Small intestine (tissue), 7 donors: ENCODE measurements around the gene CTRL. TPM values are rescaled to one million over a fixed set of nuclear protein-coding genes. Genes with fewer than 3 reads are reported as not detected.

Source experiments
- DNase-seq, 2 donors: peaks; one replicate each; pipeline versions ENCODE4 v3.0.0 to v3.0.0-alpha.2; 2013
- FAIRE-seq: peaks from 2 replicates; lab custom pipeline; 2012; peaks lifted over from hg19 to GRCh38; lab: Jason Lieb, UNC
- H3K27ac ChIP-seq, 3 donors: one replicate each; pipeline ENCODE4 v1.5.1; 2013; ENCODE audit warnings: low read length in 2 of 3, mild to moderate bottlenecking in 2 of 3, control low read depth in 1 of 3, inconsistent platforms in 1 of 3, low read depth in 1 of 3, moderate library complexity in 1 of 3
- H3K27me3 ChIP-seq, 3 donors: one replicate each; pipeline ENCODE4 v1.6.1; 2013; ENCODE audit warnings: low read length in 3 of 3, inconsistent platforms in 1 of 3; ENCODE audit not compliant: control insufficient read depth in 3 of 3, insufficient read depth in 3 of 3
- H3K36me3 ChIP-seq, 3 donors: one replicate each; pipeline ENCODE4 v1.6.1; 2013; ENCODE audit warnings: low read length in 3 of 3, inconsistent platforms in 1 of 3, low read depth in 1 of 3, mild to moderate bottlenecking in 1 of 3, moderate library complexity in 1 of 3; ENCODE audit not compliant: control insufficient read depth in 3 of 3, insufficient read depth in 2 of 3
- H3K4me1 ChIP-seq, 3 donors: one replicate each; pipeline ENCODE4 v1.6.1; 2013; ENCODE audit warnings: low read length in 2 of 3, inconsistent platforms in 1 of 3, low read depth in 1 of 3, mild to moderate bottlenecking in 1 of 3, moderate library complexity in 1 of 3; ENCODE audit not compliant: control insufficient read depth in 3 of 3, insufficient read depth in 2 of 3
- H3K4me3 ChIP-seq, 3 donors: one replicate each; pipeline ENCODE4 v1.5.1; 2013; ENCODE audit warnings: low read length in 3 of 3, control low read depth in 1 of 3, inconsistent platforms in 1 of 3, low read depth in 1 of 3, mild to moderate bottlenecking in 1 of 3, moderate library complexity in 1 of 3
- H3K9me3 ChIP-seq, 2 donors: one replicate each; pipeline ENCODE4 v1.6.1; 2013; ENCODE audit warnings: low read depth in 1 of 2, low read length in 1 of 2; ENCODE audit not compliant: control insufficient read depth in 2 of 2, insufficient read depth in 1 of 2
- WGBS, 3 donors: extraction: QIAGEN DNeasy Blood & Tissue Kit; methylation state at CpG; one replicate each; pipeline ENCODE4 v1.1.7; 2013; 5-methylcytosine and 5-hydroxymethylcytosine counted together
- polyA plus RNA-seq, 4 donors: library from polyadenylated mRNA; stranded (reverse) in 3 of 4; unstranded in 1 of 4; fragments of 200-250 nt in 3 of 4; fragments of 120-200 nt in 1 of 4; gene quantifications; one replicate each; pipeline versions ENCODE4 v1.2.1 to v1.2.3, GENCODE V29; 2013
- donor health status: healthy with polysubstance abuse.
- donor health status: control.
- donor health status: control.
- donor health status: Bipolar disorder and iron deficiency.
- donor health status: healthy.

CTRL gene
- polyA plus RNA-seq, 4 donors: 0.81 to 6.7 (median 3.4) TPM

GRCh38 chr16:67965668-67966548 is 34.2 kb upstream of the CTRL start:
- peaks cover 0 to 5% (median 3%) of the 10 kb centered on the region in 3 donors for H3K27me3 ChIP-seq
- H3K4me1 ChIP-seq: peaks cover 0 to 31% (median 0%) of the 10 kb centered on the region in 3 donors
- no peaks in the 10 kb centered on the region for H3K9me3 ChIP-seq
- H3K4me3 ChIP-seq: no peak overlapping the region
- H3K27ac ChIP-seq: peak overlapping the region in 1 of 3 donors; percentile 15
- DNase-seq (no peak), FAIRE-seq (no peak)
- peaks cover 0 to 42% (median 0%) of the 10 kb centered on the region in 3 donors for H3K36me3 ChIP-seq
- WGBS, 3 donors: 76 to 92% (median 86%) methylated on average over 11 of the region's 11 CpGs

GRCh38 chr16:67964477-67965131 is 32.9 kb upstream of the CTRL start:
- WGBS, 3 donors: 81 to 87% (median 86%) methylated on average over 6 of the region's 6 CpGs
- Histone ChIP-seq H3K4me3 (no peak overlapping the region), H3K27me3 (peaks cover 0 to 3% (median 3%) of the 10 kb centered on the region in 3 donors), H3K9me3 (no peaks in the 10 kb centered on the region), H3K4me1 (peaks cover 0 to 31% (median 0%) of the 10 kb centered on the region in 3 donors), H3K36me3 (peaks cover 0 to 55% (median 0%) of the 10 kb centered on the region in 3 donors), H3K27ac (no peak overlapping the region)
- no peak for DNase-seq
- no peak for FAIRE-seq

GRCh38 chr16:67963662-67964321 is 32.1 kb upstream of the CTRL start:
- DNase-seq: peak; percentile 20 to 72
- Histone ChIP-seq H3K36me3 (peaks cover 0 to 63% (median 0%) of the 10 kb centered on the region in 3 donors), H3K4me1 (peaks cover 0 to 31% (median 0%) of the 10 kb centered on the region in 3 donors), H3K4me3 (peak overlapping the region in 1 of 3 donors; percentile 45), H3K27ac (peak overlapping the region in 1 of 3 donors; percentile 8), H3K27me3 (peaks cover 0 to 3% (median 0%) of the 10 kb centered on the region in 3 donors), H3K9me3 (no peaks in the 10 kb centered on the region)
- WGBS, 3 donors: 43 to 62% (median 58%) methylated on average over 32 of the region's 32 CpGs
- no peak for FAIRE-seq

- no peaks in the 10 kb centered on the region for H3K9me3 ChIP-seq
- H3K36me3 ChIP-seq: peaks cover 0 to 69% (median 0%) of the 10 kb centered on the region in 3 donors
- H3K27ac ChIP-seq: peak overlapping the region in 1 of 3 donors; percentile 8
- peaks cover 0 to 31% (median 0%) of the 10 kb centered on the region in 3 donors for H3K4me1 ChIP-seq
- peaks cover 0 to 3% (median 0%) of the 10 kb centered on the region in 3 donors for H3K27me3 ChIP-seq
- FAIRE-seq (no peak), DNase-seq (no peak)
- peak overlapping the region in 1 of 3 donors; percentile 45 for H3K4me3 ChIP-seq
- 68 to 86% (median 70%) methylated on average over 2 of the region's 2 CpGs for WGBS, 3 donors
Observed at GRCh38 chr16:67963292-67963661, 31.6 kb upstream of the CTRL start.

- Histone ChIP-seq H3K27me3 (no peaks in the 10 kb centered on the region), H3K27ac (peak overlapping the region in 1 of 3 donors; percentile 19), H3K4me3 (no peak overlapping the region), H3K4me1 (peaks cover 0 to 24% (median 0%) of the 10 kb centered on the region in 3 donors), H3K9me3 (no peaks in the 10 kb centered on the region), H3K36me3 (peaks cover 0 to 78% (median 0%) of the 10 kb centered on the region in 3 donors)
- DNase-seq (no peak), FAIRE-seq (no peak)
- 76 to 93% (median 83%) methylated on average over 8 of the region's 8 CpGs for WGBS, 3 donors
Observed at GRCh38 chr16:67962135-67962534, 30.5 kb upstream of the CTRL start.

DNA sequence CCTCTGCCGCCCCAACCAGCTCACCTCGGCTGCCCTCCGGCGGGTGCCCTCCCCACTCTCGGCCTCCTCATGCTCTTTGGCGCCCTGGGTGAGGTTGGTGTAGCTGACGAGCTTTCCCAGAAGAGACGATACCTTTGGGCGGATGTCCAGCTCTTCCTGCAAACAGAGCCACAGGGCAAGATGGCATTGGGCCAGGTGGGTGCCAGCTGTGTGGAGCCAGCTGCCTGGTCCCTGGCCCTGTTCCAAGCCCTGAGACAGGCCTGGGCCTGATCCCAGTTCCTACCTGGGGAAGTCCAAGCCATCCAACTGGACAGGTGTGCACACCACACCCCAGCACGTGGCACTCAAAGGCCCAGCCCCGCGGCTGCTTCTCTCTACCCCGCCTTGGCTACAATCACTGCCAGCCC is 29.9 kb upstream of the CTRL start:
- Histone ChIP-seq H3K9me3 (no peaks in the 10 kb centered on the region), H3K4me3 (no peak overlapping the region), H3K36me3 (peaks cover 0 to 78% (median 0%) of the 10 kb centered on the region in 3 donors), H3K4me1 (peaks cover 0 to 19% (median 0%) of the 10 kb centered on the region in 3 donors), H3K27me3 (no peaks in the 10 kb centered on the region), H3K27ac (peak overlapping the region in 1 of 3 donors; percentile 45)
- WGBS, 3 donors: 17 to 62% (median 39%) methylated on average over 11 to 13 of the region's 13 CpGs
- no peak for FAIRE-seq
- peak in 1 of 2 donors; percentile 74 for DNase-seq

GRCh38 chr16:67959536-67960329 is 28.1 kb upstream of the CTRL start:
- 64 to 76% (median 71%) methylated on average over 11 of the region's 11 CpGs for WGBS, 3 donors
- peak in 1 of 2 donors; percentile 29 for DNase-seq
- no peak for FAIRE-seq
- no peaks in the 10 kb centered on the region for H3K9me3 ChIP-seq
- peaks cover 0 to 15% (median 0%) of the 10 kb centered on the region in 3 donors for H3K4me1 ChIP-seq
- H3K27me3 ChIP-seq: no peaks in the 10 kb centered on the region
- peaks cover 0 to 75% (median 0%) of the 10 kb centered on the region in 3 donors for H3K36me3 ChIP-seq
- H3K27ac ChIP-seq: peak overlapping the region in 1 of 3 donors; percentile 53
- H3K4me3 ChIP-seq: no peak overlapping the region
